DMS 273 treated with DMSO at 0.1 percent for 48 hours (cell line): ENCODE results near the gene NUS1.
"Not testable (repeated sequence)": the region's sequence is repeated elsewhere in the genome, so short reads cannot be mapped to it uniquely, and the experiment has no call there.

Experiments
- DNase-seq: peaks from one replicate; lab custom pipeline; 2025; lab: John Stamatoyannopoulos, UW

NUS1 gene

GRCh38 chr6:117718895-117719294 is 43.6 kb downstream of the NUS1 start:
- no peak for DNase-seq

- not testable (repeated sequence) for DNase-seq
Measured at GRCh38 chr6:117721520-117721919, 46.3 kb downstream of the NUS1 start.

- peak; percentile 63 for DNase-seq
Measured at GRCh38 chr6:117728626-117729025, 53.4 kb downstream of the NUS1 start.

- DNase-seq = no peak
Measured at GRCh38 chr6:117729613-117730012, 54.3 kb downstream of the NUS1 start.

GRCh38 chr6:117733341-117733740 is 58.1 kb downstream of the NUS1 start:
- DNase-seq = no peak

GRCh38 chr6:117739869-117740268 is 64.6 kb downstream of the NUS1 start:
- no peak for DNase-seq

GRCh38 chr6:117740605-117741004 is 65.3 kb downstream of the NUS1 start:
- no peak for DNase-seq

GRCh38 chr6:117750675-117751074 is 75.4 kb downstream of the NUS1 start:
- not testable (repeated sequence) for DNase-seq
